Liver (tissue), 9 donors: ENCODE measurements around the gene BORCS8. TPM values are rescaled to one million over a fixed set of nuclear protein-coding genes. Genes with fewer than 3 reads are reported as not detected.

ENCODE experiments used
- DNase-seq: peaks from one replicate; pipeline ENCODE4 v3.0.0-alpha.2; 2017; ENCODE audit warnings: low spot score
- H3K27ac ChIP-seq, 2 donors: one replicate each; pipeline ENCODE4 v1.7.0; 2013; ENCODE audit warnings: inconsistent platforms in 2 of 2, low read length in 2 of 2, control low read depth in 1 of 2, low read depth in 1 of 2, mild to moderate bottlenecking in 1 of 2
- H3K27me3 ChIP-seq, 4 donors: one replicate each; pipeline versions ENCODE4 v1.6.1 to v1.7.0; 2013; ENCODE audit warnings: low read length in 3 of 4, inconsistent platforms in 1 of 4, mild to moderate bottlenecking in 1 of 4, moderate library complexity in 1 of 4; ENCODE audit not compliant: control insufficient read depth in 4 of 4, insufficient read depth in 4 of 4
- H3K36me3 ChIP-seq, 4 donors: one replicate each; pipeline versions ENCODE4 v1.6.1 to v1.7.0; 2013; ENCODE audit warnings: low read length in 3 of 4, mild to moderate bottlenecking in 3 of 4, low read depth in 1 of 4, moderate library complexity in 1 of 4; ENCODE audit not compliant: control insufficient read depth in 4 of 4, insufficient read depth in 3 of 4
- H3K4me1 ChIP-seq, 4 donors: one replicate each; pipeline versions ENCODE4 v1.6.1 to v1.7.0; 2013; ENCODE audit warnings: low read length in 3 of 4, mild to moderate bottlenecking in 3 of 4, moderate library complexity in 1 of 4; ENCODE audit not compliant: control insufficient read depth in 4 of 4, insufficient read depth in 4 of 4
- H3K4me3 ChIP-seq, 3 donors: one replicate each; pipeline versions ENCODE4 v1.6.1 to v1.7.0; 2013; ENCODE audit warnings: low read length in 3 of 3, control low read depth in 1 of 3, low read depth in 1 of 3, mild to moderate bottlenecking in 1 of 3
- H3K9ac ChIP-seq, 2 donors: one replicate each; pipeline ENCODE4 v1.7.0; 2013; ENCODE audit warnings: low read length in 2 of 2, mild to moderate bottlenecking in 2 of 2, moderate library complexity in 2 of 2, control low read depth in 1 of 2, low read depth in 1 of 2
- H3K9me3 ChIP-seq, 4 donors: one replicate each; pipeline versions ENCODE4 v1.6.1 to v1.7.0; 2013; ENCODE audit warnings: low read length in 3 of 4; ENCODE audit not compliant: control insufficient read depth in 4 of 4
- ATF3 ChIP-seq: IDR thresholded peaks from 2 replicates; pipeline ENCODE4 v1.6.1; 2016; ENCODE audit warnings: antibody characterized with exemption
- FOXA1 ChIP-seq: IDR thresholded peaks from 2 replicates; pipeline ENCODE4 v1.6.1; 2016; ENCODE audit warnings: antibody characterized with exemption
- FOXA2 ChIP-seq: IDR thresholded peaks from 2 replicates; pipeline ENCODE4 v1.6.1; 2016; ENCODE audit warnings: antibody characterized with exemption
- HNF4A ChIP-seq, 2 donors: conservative IDR thresholded peaks; 2 replicates each; pipeline ENCODE4 v1.6.1; 2016; ENCODE audit warnings: antibody characterized with exemption in 2 of 2, mild to moderate bottlenecking in 2 of 2
- HNF4G ChIP-seq: IDR thresholded peaks from 2 replicates; pipeline ENCODE4 v1.6.1; 2016; ENCODE audit warnings: antibody characterized with exemption
- JUND ChIP-seq, 2 donors: IDR thresholded peaks; 2 replicates each; pipeline ENCODE4 v1.6.1; 2016; ENCODE audit warnings: antibody characterized with exemption in 2 of 2
- NR2F2 ChIP-seq: IDR thresholded peaks from 2 replicates; pipeline ENCODE4 v1.6.1; 2016; ENCODE audit warnings: antibody characterized with exemption
- REST ChIP-seq: IDR thresholded peaks from 2 replicates; pipeline ENCODE4 v1.6.1; 2016; ENCODE audit warnings: antibody characterized with exemption, mild to moderate bottlenecking
- RXRA ChIP-seq, 2 donors: IDR thresholded peaks; 2 replicates each; pipeline ENCODE4 v1.6.1; 2017 to 2018; ENCODE audit warnings: antibody characterized with exemption in 2 of 2, mild to moderate bottlenecking in 1 of 2
- YY1 ChIP-seq: IDR thresholded peaks from 2 replicates; pipeline ENCODE4 v1.6.1; 2016; ENCODE audit warnings: antibody characterized with exemption, mild to moderate bottlenecking
- ZBTB33 ChIP-seq: IDR thresholded peaks from 2 replicates; pipeline ENCODE4 v1.6.1; 2016; ENCODE audit warnings: antibody characterized with exemption
- whole genome bisulfite sequencing: extraction: QIAGEN DNeasy Blood & Tissue Kit; methylation state at CpG from one replicate; pipeline ENCODE4 v1.1.7; 2013; 5-methylcytosine and 5-hydroxymethylcytosine counted together
- polyA plus RNA-seq, 2 donors: library from polyadenylated mRNA; stranded (reverse) in 1 of 2; unstranded in 1 of 2; fragments of 200-250 nt in 1 of 2; fragments of >200 nt in 1 of 2; fragmentation: Nextera tagmentation in 1 of 2; extraction: Ambion mirVana in 1 of 2; gene quantifications; one replicate each; pipeline versions ENCODE4 v1.2.1 to v1.2.3, GENCODE V29; 2013 to 2015
- total RNA-seq, 2 donors: library from RNA; depleted of rRNA; stranded (reverse); fragments of >200 nt; gene quantifications; one replicate each; pipeline ENCODE4 v1.2.3, GENCODE V29; 2014
- TF ChIP-seq, protein P1 (sequence below): fragments of 150-350 bp; IDR thresholded peaks from 2 replicates; pipeline ENCODE4 v1.5.1; 2017; ENCODE audit warnings: improper control_type of control experiment, low read depth, low read length; ENCODE audit not compliant: missing input control
- donor health status: healthy.
- donor health status: healthy.
- donor health status: healthy.
- donor health status: healthy.
- donor health status: healthy.

BORCS8 gene
- total and polyA plus RNA-seq, 4 donors, result 7.6 to 13.5 (median 9.4) TPM

DNA sequence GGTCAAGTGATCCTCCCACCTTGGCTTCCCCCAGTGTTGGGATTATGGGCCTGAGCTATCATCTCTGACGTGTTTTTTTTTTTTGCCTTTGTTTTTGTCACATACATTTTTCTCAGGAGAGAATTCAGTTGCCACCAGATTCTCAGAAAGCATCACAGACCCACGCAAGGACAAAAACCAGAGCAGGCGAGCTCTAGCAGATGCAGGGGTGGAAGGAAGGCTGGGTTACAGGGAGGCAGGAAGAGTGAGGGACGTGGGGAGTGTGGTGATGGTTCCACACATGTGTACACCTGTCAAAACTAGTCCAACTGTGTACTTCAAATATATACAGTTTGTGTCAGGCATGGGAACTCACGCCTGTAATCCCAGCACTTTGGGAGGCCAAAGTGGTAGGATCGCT lies 58.0 kb downstream of the BORCS8 start:
- Histone ChIP-seq H3K27me3 (no peaks in the 10 kb centered on the region), H3K9me3 (peaks cover 0 to 6% (median 0%) of the 10 kb centered on the region in 4 donors), H3K36me3 (no peaks in the 10 kb centered on the region), H3K9ac (no peak overlapping the region), H3K4me3 (no peak overlapping the region), H3K27ac (no peak overlapping the region), H3K4me1 (peaks cover 0 to 15% (median 11%) of the 10 kb centered on the region in 4 donors)
- DNase-seq, result no peak
- 93% methylated on average over 6 of the region's 6 CpGs for WGBS
- TF ChIP-seq FOXA1 (no peak), HNF4G (no peak), RXRA (IDR thresholded peaks at IDR 0.05) (no peak), FOXA2 (no peak)
- TF ChIP-seq, protein P1, sequence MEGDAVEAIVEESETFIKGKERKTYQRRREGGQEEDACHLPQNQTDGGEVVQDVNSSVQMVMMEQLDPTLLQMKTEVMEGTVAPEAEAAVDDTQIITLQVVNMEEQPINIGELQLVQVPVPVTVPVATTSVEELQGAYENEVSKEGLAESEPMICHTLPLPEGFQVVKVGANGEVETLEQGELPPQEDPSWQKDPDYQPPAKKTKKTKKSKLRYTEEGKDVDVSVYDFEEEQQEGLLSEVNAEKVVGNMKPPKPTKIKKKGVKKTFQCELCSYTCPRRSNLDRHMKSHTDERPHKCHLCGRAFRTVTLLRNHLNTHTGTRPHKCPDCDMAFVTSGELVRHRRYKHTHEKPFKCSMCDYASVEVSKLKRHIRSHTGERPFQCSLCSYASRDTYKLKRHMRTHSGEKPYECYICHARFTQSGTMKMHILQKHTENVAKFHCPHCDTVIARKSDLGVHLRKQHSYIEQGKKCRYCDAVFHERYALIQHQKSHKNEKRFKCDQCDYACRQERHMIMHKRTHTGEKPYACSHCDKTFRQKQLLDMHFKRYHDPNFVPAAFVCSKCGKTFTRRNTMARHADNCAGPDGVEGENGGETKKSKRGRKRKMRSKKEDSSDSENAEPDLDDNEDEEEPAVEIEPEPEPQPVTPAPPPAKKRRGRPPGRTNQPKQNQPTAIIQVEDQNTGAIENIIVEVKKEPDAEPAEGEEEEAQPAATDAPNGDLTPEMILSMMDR, result no peak

DNA sequence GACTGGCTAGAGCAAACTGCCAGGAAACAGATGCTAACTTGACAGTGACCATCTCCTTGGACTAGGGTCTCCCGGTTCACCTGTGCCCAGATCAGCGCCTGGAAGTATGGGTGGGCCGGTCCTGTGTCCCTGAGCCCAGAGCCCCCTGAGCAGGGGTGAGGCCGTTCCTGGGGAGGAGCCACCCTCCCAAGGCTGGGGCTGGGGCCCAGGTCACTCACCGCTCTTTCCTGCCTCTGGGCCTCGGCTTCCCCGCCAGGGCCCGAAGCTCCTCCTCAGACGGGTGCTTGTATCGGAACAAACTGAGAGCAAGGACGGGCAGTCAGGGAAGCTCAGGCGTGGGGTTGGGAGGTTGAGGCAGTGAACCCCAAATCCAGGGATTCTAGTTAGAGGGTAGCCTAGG lies 59.0 kb downstream of the BORCS8 start:
- peaks cover 0 to 15% (median 10%) of the 10 kb centered on the region in 4 donors for H3K4me1 ChIP-seq
- no peaks in the 10 kb centered on the region for H3K36me3 ChIP-seq
- DNase-seq, result no peak
- no peak overlapping the region for H3K4me3 ChIP-seq
- H3K9ac ChIP-seq, result no peak overlapping the region
- H3K9me3 ChIP-seq, result peaks cover 0 to 6% (median 0%) of the 10 kb centered on the region in 4 donors
- H3K27ac ChIP-seq, result no peak overlapping the region
- no peaks in the 10 kb centered on the region for H3K27me3 ChIP-seq
- 97% methylated on average over 12 of the region's 12 CpGs for WGBS
- TF ChIP-seq HNF4A (conservative IDR thresholded peaks at IDR 0.05), result no peak
- no peak for TF ChIP-seq YY1
- TF ChIP-seq RXRA (IDR thresholded peaks at IDR 0.05), result no peak
- no peak for TF ChIP-seq JUND (IDR thresholded peaks at IDR 0.05)
- TF ChIP-seq REST, result no peak
- TF ChIP-seq ZBTB33, result no peak
- no peak for TF ChIP-seq FOXA1
- no peak for TF ChIP-seq FOXA2
- TF ChIP-seq NR2F2, result no peak
- no peak for TF ChIP-seq ATF3
